HL-60 (cell line): ENCODE measurements around the gene CPD.

ENCODE experiments used
- GABPA ChIP-seq: IDR thresholded peaks from 2 replicates; pipeline ENCODE4 v1.6.1; 2012; ENCODE audit warnings: low read depth
- POLR2AphosphoS5 ChIP-seq: IDR thresholded peaks from 2 replicates; pipeline ENCODE4 v1.6.1; 2012; ENCODE audit warnings: low read depth
- SPI1 ChIP-seq: IDR thresholded peaks from 2 replicates; pipeline ENCODE4 v1.6.1; 2012; ENCODE audit warnings: low read depth, mild to moderate bottlenecking, borderline replicate concordance
- TF ChIP-seq, protein P1 (sequence below): IDR thresholded peaks from one replicate; pipeline ENCODE4 v1.5.1; 2011; ENCODE audit warnings: low read length, control low read depth, inconsistent platforms; ENCODE audit not compliant: insufficient read depth
- TF ChIP-seq, protein P2 (sequence below): IDR thresholded peaks from 2 replicates; pipeline ENCODE4 v1.6.1; 2012; ENCODE audit warnings: low read depth; ENCODE audit not compliant: insufficient replicate concordance

DNA sequence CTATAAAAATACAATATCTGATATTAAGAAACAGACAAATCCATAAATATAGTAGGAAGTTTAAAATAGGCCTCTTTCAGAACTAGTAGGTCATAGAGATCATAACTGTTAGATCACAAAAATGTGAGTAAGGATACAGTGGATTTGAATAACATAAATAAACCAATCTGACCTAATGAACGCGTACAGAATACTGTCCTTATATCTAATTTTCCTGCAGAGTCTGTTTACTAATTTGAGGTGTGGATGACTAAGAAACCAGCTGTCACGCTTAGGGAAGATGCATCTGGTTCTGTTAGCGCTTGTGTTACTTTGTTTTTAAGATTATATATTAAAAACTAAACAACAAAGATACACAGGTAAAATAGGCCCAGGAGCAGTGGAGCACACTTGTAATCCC, 14.8 kb downstream of the CPD start:
- TF ChIP-seq SPI1 (no peak), GABPA (no peak), POLR2AphosphoS5 (no peak)
- TF ChIP-seq, protein P1, sequence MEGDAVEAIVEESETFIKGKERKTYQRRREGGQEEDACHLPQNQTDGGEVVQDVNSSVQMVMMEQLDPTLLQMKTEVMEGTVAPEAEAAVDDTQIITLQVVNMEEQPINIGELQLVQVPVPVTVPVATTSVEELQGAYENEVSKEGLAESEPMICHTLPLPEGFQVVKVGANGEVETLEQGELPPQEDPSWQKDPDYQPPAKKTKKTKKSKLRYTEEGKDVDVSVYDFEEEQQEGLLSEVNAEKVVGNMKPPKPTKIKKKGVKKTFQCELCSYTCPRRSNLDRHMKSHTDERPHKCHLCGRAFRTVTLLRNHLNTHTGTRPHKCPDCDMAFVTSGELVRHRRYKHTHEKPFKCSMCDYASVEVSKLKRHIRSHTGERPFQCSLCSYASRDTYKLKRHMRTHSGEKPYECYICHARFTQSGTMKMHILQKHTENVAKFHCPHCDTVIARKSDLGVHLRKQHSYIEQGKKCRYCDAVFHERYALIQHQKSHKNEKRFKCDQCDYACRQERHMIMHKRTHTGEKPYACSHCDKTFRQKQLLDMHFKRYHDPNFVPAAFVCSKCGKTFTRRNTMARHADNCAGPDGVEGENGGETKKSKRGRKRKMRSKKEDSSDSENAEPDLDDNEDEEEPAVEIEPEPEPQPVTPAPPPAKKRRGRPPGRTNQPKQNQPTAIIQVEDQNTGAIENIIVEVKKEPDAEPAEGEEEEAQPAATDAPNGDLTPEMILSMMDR = no peak
- TF ChIP-seq, protein P2, sequence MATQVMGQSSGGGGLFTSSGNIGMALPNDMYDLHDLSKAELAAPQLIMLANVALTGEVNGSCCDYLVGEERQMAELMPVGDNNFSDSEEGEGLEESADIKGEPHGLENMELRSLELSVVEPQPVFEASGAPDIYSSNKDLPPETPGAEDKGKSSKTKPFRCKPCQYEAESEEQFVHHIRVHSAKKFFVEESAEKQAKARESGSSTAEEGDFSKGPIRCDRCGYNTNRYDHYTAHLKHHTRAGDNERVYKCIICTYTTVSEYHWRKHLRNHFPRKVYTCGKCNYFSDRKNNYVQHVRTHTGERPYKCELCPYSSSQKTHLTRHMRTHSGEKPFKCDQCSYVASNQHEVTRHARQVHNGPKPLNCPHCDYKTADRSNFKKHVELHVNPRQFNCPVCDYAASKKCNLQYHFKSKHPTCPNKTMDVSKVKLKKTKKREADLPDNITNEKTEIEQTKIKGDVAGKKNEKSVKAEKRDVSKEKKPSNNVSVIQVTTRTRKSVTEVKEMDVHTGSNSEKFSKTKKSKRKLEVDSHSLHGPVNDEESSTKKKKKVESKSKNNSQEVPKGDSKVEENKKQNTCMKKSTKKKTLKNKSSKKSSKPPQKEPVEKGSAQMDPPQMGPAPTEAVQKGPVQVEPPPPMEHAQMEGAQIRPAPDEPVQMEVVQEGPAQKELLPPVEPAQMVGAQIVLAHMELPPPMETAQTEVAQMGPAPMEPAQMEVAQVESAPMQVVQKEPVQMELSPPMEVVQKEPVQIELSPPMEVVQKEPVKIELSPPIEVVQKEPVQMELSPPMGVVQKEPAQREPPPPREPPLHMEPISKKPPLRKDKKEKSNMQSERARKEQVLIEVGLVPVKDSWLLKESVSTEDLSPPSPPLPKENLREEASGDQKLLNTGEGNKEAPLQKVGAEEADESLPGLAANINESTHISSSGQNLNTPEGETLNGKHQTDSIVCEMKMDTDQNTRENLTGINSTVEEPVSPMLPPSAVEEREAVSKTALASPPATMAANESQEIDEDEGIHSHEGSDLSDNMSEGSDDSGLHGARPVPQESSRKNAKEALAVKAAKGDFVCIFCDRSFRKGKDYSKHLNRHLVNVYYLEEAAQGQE = no peak
